ENCODE data around the gene GNPTG. TPM values are rescaled to one million over a fixed set of nuclear protein-coding genes. Genes with fewer than 3 reads are reported as not detected.

The GNPTG gene
- total RNA-seq, 1 donor = 26.3 TPM

DNA sequence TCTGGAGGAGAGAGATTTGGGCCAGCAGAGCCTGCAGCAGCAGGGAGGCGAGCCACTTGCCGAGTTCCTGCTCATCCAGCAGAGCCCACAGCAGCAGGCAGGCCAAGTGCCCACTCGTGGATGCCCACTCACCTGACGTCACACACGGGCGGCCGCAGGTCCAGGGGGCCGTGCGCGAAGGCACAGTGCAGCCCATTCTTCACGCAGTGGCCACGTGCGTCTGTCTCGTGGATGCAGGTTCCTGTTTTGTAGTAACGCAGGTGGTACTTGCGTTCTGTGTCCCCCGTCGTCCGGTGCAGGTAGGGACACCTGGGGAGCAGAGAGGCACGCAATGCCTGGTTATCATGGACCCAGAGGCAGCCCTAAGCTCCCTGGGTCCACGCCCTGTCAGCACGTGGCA is 51.3 kb downstream of the GNPTG start:
- no peak overlapping the region for H3K4me3 ChIP-seq (ENCODE audit: low read depth, low read length)
- DNase-seq (ENCODE audit: low read depth) = no peak
- no peak for TF ChIP-seq CTCF (IDR thresholded peaks at IDR 0.05; ENCODE audit: insufficient read depth, low read depth, low read length)

- H3K4me3 ChIP-seq (ENCODE audit: low read depth, low read length) = no peak overlapping the region
- TF ChIP-seq CTCF (IDR thresholded peaks at IDR 0.05; ENCODE audit: insufficient read depth, low read depth, low read length) = no peak
- DNase-seq (ENCODE audit: low read depth) = no peak
Observed at GRCh38 chr16:1403733-1404132, 52.0 kb downstream of the GNPTG start.

- peak; percentile 27 for DNase-seq (ENCODE audit: low read depth)
- peak overlapping the region; percentile 45 for H3K4me3 ChIP-seq (ENCODE audit: low read depth, low read length)
- no peak for TF ChIP-seq CTCF (IDR thresholded peaks at IDR 0.05; ENCODE audit: insufficient read depth, low read depth, low read length)
Observed at GRCh38 chr16:1407753-1408152, 56.0 kb downstream of the GNPTG start.

- peak; percentile 91 for DNase-seq (ENCODE audit: low read depth)
- H3K4me3 ChIP-seq (ENCODE audit: low read depth, low read length) = peak overlapping the region; percentile 55
- no peak for TF ChIP-seq CTCF (IDR thresholded peaks at IDR 0.05; ENCODE audit: insufficient read depth, low read depth, low read length)
Observed at GRCh38 chr16:1408171-1408837, 56.6 kb downstream of the GNPTG start.

DNA sequence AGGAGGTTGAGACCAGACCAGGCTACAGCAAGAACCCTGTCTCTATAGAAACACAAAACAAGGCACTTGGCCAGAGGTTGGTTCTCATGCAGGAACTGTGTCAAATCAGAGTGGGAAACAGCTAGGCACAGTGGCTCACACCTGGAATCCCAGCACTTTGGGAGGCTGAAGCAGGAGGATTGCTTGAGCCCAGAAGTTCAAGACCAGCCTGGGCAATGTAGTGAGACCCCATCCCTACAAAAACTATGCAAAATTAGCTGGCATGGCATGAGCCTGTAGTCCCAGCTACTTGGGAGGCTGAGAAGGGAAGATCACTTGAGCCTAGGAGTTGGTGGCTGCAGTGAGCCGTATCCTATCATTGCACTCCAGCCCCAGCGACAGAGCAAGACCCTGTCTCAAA is 61.1 kb downstream of the GNPTG start:
- H3K4me3 ChIP-seq (ENCODE audit: low read depth, low read length) = no peak overlapping the region
- no peak for TF ChIP-seq CTCF (IDR thresholded peaks at IDR 0.05; ENCODE audit: insufficient read depth, low read depth, low read length)
- no peak for DNase-seq (ENCODE audit: low read depth)

Other genes with a start within 250 kb of the GNPTG start
- gene CACNA1H, start 198.8 kb upstream of the GNPTG start, total RNA-seq = 11.7 and 12.2 TPM in 2 replicates
- gene TPSG1, start 126.7 kb upstream of the GNPTG start, total RNA-seq = not detected in 2 replicates
- gene TPSB2, start 121.7 kb upstream of the GNPTG start, total RNA-seq = not detected in 2 replicates
- not detected in 2 replicates for gene TPSAB1, start 111.2 kb upstream of the GNPTG start, total RNA-seq
- not detected in 2 replicates for gene TPSD1, start 95.9 kb upstream of the GNPTG start, total RNA-seq
- 44.9 and 46.4 TPM in 2 replicates for gene UBE2I, start 42.3 kb upstream of the GNPTG start, total RNA-seq
- gene BAIAP3, start 18.3 kb upstream of the GNPTG start, total RNA-seq = under 0.01 and 0.32 TPM in 2 replicates
- gene TSR3, start 53 bp upstream of the GNPTG start, total RNA-seq = 42.7 and 55.7 TPM in 2 replicates
- gene UNKL, start 62.8 kb downstream of the GNPTG start, total RNA-seq = 7.1 and 7.8 TPM in 2 replicates
- gene UQCC4, start 68.8 kb downstream of the GNPTG start, total RNA-seq = 11.7 and 13.9 TPM in 2 replicates
- gene PERCC1, start 79.1 kb downstream of the GNPTG start, total RNA-seq = not detected in 2 replicates
- under 0.01 TPM in 2 replicates for gene CCDC154, start 92.6 kb downstream of the GNPTG start, total RNA-seq
- gene CLCN7, start 123.1 kb downstream of the GNPTG start, total RNA-seq = 85.1 and 159 TPM in 2 replicates
- gene PTX4, start 137.0 kb downstream of the GNPTG start, total RNA-seq = 0.32 and 0.43 TPM in 2 replicates
- gene TELO2, start 141.4 kb downstream of the GNPTG start, total RNA-seq = 21.6 and 22.2 TPM in 2 replicates
- 22.5 and 36.1 TPM in 2 replicates for gene TMEM204, start 181.7 kb downstream of the GNPTG start, total RNA-seq